Mesenchymal stem cell (in vitro differentiated cells and primary cell): ENCODE measurements around the gene NFE2L2.
A peak's percentile ranks its signal among the peaks of the same experiment; 100 is the strongest.

ENCODE experiments used
- DNase-seq: peaks from one replicate; pipeline ENCODE4 v3.0.0-alpha.2; 2013
- H2AFZ ChIP-seq: one replicate; pipeline ENCODE4 v1.6.1; 2013; ENCODE audit warnings: low read depth, mild to moderate bottlenecking, control low read depth, inconsistent platforms, low read length, moderate library complexity
- H2AK5ac ChIP-seq: 2 replicates; pipeline ENCODE4 v1.6.1; 2013; ENCODE audit warnings: low read length, moderate library complexity, mild to moderate bottlenecking, inconsistent platforms; ENCODE audit not compliant: severe bottlenecking
- H2BK120ac ChIP-seq: one replicate; pipeline ENCODE4 v1.6.1; 2013; ENCODE audit warnings: low read depth, mild to moderate bottlenecking, inconsistent platforms, low read length, moderate library complexity
- H2BK12ac ChIP-seq, 2 experiments: one replicate each; pipeline ENCODE4 v1.6.1; 2013; ENCODE audit warnings: inconsistent platforms in 2 of 2, low read length in 2 of 2, mild to moderate bottlenecking in 2 of 2, moderate library complexity in 2 of 2, control low read depth in 1 of 2
- H2BK15ac ChIP-seq: one replicate; pipeline ENCODE4 v1.6.1; 2013; ENCODE audit warnings: mild to moderate bottlenecking, low read depth, inconsistent platforms; ENCODE audit not compliant: poor library complexity, severe bottlenecking
- H2BK5ac ChIP-seq: 2 replicates; pipeline ENCODE4 v1.6.1; 2013; ENCODE audit warnings: low read depth, mild to moderate bottlenecking, low read length, control low read depth, inconsistent platforms; ENCODE audit not compliant: poor library complexity, severe bottlenecking
- H3K14ac ChIP-seq, 2 experiments: one replicate each; pipeline ENCODE4 v1.6.1; 2013; ENCODE audit warnings: inconsistent platforms in 2 of 2, low read length in 2 of 2, control low read depth in 1 of 2, mild to moderate bottlenecking in 1 of 2, moderate library complexity in 1 of 2
- H3K18ac ChIP-seq, 2 experiments: one replicate each; pipeline ENCODE4 v1.6.1; 2013; ENCODE audit warnings: inconsistent platforms in 2 of 2, low read length in 2 of 2, control low read depth in 1 of 2, low read depth in 1 of 2, mild to moderate bottlenecking in 1 of 2
- H3K23ac ChIP-seq, 2 experiments: one replicate each; pipeline ENCODE4 v1.6.1; 2013; ENCODE audit warnings: inconsistent platforms in 2 of 2, low read length in 2 of 2, mild to moderate bottlenecking in 2 of 2, moderate library complexity in 2 of 2, control low read depth in 1 of 2
- H3K27ac ChIP-seq: 2 replicates; pipeline ENCODE4 v1.5.1; 2013; ENCODE audit warnings: mild to moderate bottlenecking, moderate library complexity, low read length, control low read depth, inconsistent platforms; ENCODE audit not compliant: poor library complexity, severe bottlenecking
- H3K27me3 ChIP-seq, 2 experiments: 2 replicates each; pipeline versions ENCODE4 v1.6.1 to v1.7.0; 2013; ENCODE audit warnings: low read length in 2 of 2, mild to moderate bottlenecking in 2 of 2, moderate library complexity in 2 of 2, control low read depth in 1 of 2, inconsistent platforms in 1 of 2; ENCODE audit not compliant: control insufficient read depth in 1 of 2, insufficient read depth in 1 of 2
- H3K36me3 ChIP-seq, 2 experiments: 2 replicates each; pipeline versions ENCODE4 v1.6.1 to v1.7.0; 2013; ENCODE audit warnings: low read length in 2 of 2, control low read depth in 1 of 2, inconsistent platforms in 1 of 2, low read depth in 1 of 2, mild to moderate bottlenecking in 1 of 2; ENCODE audit not compliant: insufficient read depth in 2 of 2, control insufficient read depth in 1 of 2
- H3K4ac ChIP-seq, 2 experiments: one replicate each; pipeline ENCODE4 v1.6.1; 2013; ENCODE audit warnings: inconsistent platforms in 2 of 2, low read length in 2 of 2, mild to moderate bottlenecking in 2 of 2, moderate library complexity in 2 of 2, control low read depth in 1 of 2, low read depth in 1 of 2
- H3K4me1 ChIP-seq: 2 replicates; pipeline ENCODE4 v1.6.1; 2013; ENCODE audit warnings: low read depth, low read length, control low read depth; ENCODE audit not compliant: control insufficient read depth, insufficient read depth
- H3K4me2 ChIP-seq: 2 replicates; pipeline ENCODE4 v1.6.1; 2013; ENCODE audit warnings: low read length, mild to moderate bottlenecking, inconsistent platforms; ENCODE audit not compliant: poor library complexity, severe bottlenecking
- H3K4me3 ChIP-seq, 2 experiments: 2 replicates each; pipeline versions ENCODE4 v1.5.1 to v1.7.0; 2013; ENCODE audit warnings: low read length in 2 of 2, mild to moderate bottlenecking in 2 of 2, control low read depth in 1 of 2, low read depth in 1 of 2; ENCODE audit not compliant: insufficient read depth in 1 of 2
- H3K79me1 ChIP-seq: replicated peaks from 2 replicates; pipeline ENCODE4 v1.6.1; 2013; ENCODE audit warnings: mild to moderate bottlenecking, control low read depth, low read length, inconsistent platforms; ENCODE audit not compliant: poor library complexity, severe bottlenecking
- H3K9ac ChIP-seq: 2 replicates; pipeline ENCODE4 v1.7.0; 2013; ENCODE audit warnings: mild to moderate bottlenecking, low read length, moderate library complexity
- H3K9me3 ChIP-seq: 2 replicates; pipeline ENCODE4 v1.7.0; 2013; ENCODE audit warnings: mild to moderate bottlenecking, low read length; ENCODE audit not compliant: control insufficient read depth
- H4K8ac ChIP-seq: one replicate; pipeline ENCODE4 v1.6.1; 2013; ENCODE audit warnings: inconsistent platforms, mild to moderate bottlenecking, low read length, moderate library complexity
- H4K91ac ChIP-seq: one replicate; pipeline ENCODE4 v1.6.1; 2013; ENCODE audit warnings: mild to moderate bottlenecking, low read length, inconsistent platforms
- WGBS: methylation state at CpG from one replicate; pipeline ENCODE4 v1.1.7; 2013; ENCODE audit warnings: mixed read lengths; 5-methylcytosine and 5-hydroxymethylcytosine counted together

The NFE2L2 gene

GRCh38 chr2:177298191-177298590 lies 33.7 kb upstream of the NFE2L2 start:
- no peaks in the 10 kb centered on the region for H3K36me3 ChIP-seq
- no peak overlapping the region for H4K8ac ChIP-seq
- no peak for DNase-seq
- H3K4me1 ChIP-seq = no peaks in the 10 kb centered on the region
- H3K9ac ChIP-seq = no peak overlapping the region
- H2BK5ac ChIP-seq = no peak overlapping the region
- no peak overlapping the region for H2BK120ac ChIP-seq
- H3K18ac ChIP-seq = no peak overlapping the region
- H3K9me3 ChIP-seq = no peaks in the 10 kb centered on the region
- no peak overlapping the region for H3K23ac ChIP-seq
- H3K4me2 ChIP-seq = no peak overlapping the region
- no peak overlapping the region for H4K91ac ChIP-seq
- H2AFZ ChIP-seq = no peak overlapping the region
- H2BK12ac ChIP-seq = no peak overlapping the region
- H3K79me1 ChIP-seq = no peaks in the 10 kb centered on the region
- no peak overlapping the region for H3K27ac ChIP-seq
- no peak overlapping the region for H2AK5ac ChIP-seq
- H3K27me3 ChIP-seq = no peaks in the 10 kb centered on the region
- H3K14ac ChIP-seq = no peak overlapping the region
- 84% methylated on average over 5 of the region's 6 CpGs for WGBS
- no peak overlapping the region for H3K4ac ChIP-seq
- H3K4me3 ChIP-seq = no peak overlapping the region
- no peak overlapping the region for H2BK15ac ChIP-seq

- no peaks in the 10 kb centered on the region for H3K79me1 ChIP-seq
- peak overlapping the region in 1 of 2 experiments; percentile 58 for H3K4me3 ChIP-seq
- no peak overlapping the region for H3K23ac ChIP-seq
- H4K91ac ChIP-seq = no peak overlapping the region
- peak overlapping the region; percentile 77 for H3K9ac ChIP-seq
- DNase-seq = peak; percentile 32
- no peak overlapping the region for H2BK15ac ChIP-seq
- no peak overlapping the region for H2BK12ac ChIP-seq
- no peaks in the 10 kb centered on the region for H3K36me3 ChIP-seq
- no peak overlapping the region for H3K14ac ChIP-seq
- no peak overlapping the region for H3K27ac ChIP-seq
- H4K8ac ChIP-seq = no peak overlapping the region
- no peaks in the 10 kb centered on the region for H3K9me3 ChIP-seq
- H2AK5ac ChIP-seq = no peak overlapping the region
- H3K4me1 ChIP-seq = no peaks in the 10 kb centered on the region
- H3K18ac ChIP-seq = peak overlapping the region in 1 of 2 experiments; percentile 9
- no peaks in the 10 kb centered on the region for H3K27me3 ChIP-seq
- 100% methylated on average over 1 of the region's 3 CpGs for WGBS
- no peak overlapping the region for H2BK120ac ChIP-seq
- H2BK5ac ChIP-seq = no peak overlapping the region
- H3K4ac ChIP-seq = no peak overlapping the region
- H2AFZ ChIP-seq = no peak overlapping the region
- H3K4me2 ChIP-seq = no peak overlapping the region
These were observed 31.5 kb upstream of the NFE2L2 start for GRCh38 chr2:177296040-177296439.

GRCh38 chr2:177295484-177295883 lies 31.0 kb upstream of the NFE2L2 start:
- WGBS = 27% methylated on average over 2 of the region's 3 CpGs
- H2BK15ac ChIP-seq = no peak overlapping the region
- peak; percentile 21 for DNase-seq

GRCh38 chr2:177291701-177292100 lies 27.2 kb upstream of the NFE2L2 start:
- Histone ChIP-seq H2AK5ac (no peak overlapping the region), H3K4me2 (no peak overlapping the region), H3K4me1 (no peaks in the 10 kb centered on the region), H3K4ac (no peak overlapping the region), H3K4me3 (no peak overlapping the region), H3K18ac (no peak overlapping the region), H3K9me3 (no peaks in the 10 kb centered on the region), H2BK15ac (no peak overlapping the region), H2BK120ac (no peak overlapping the region), H3K27ac (no peak overlapping the region), H4K8ac (no peak overlapping the region), H2AFZ (no peak overlapping the region), H3K9ac (no peak overlapping the region), H3K14ac (no peak overlapping the region), H2BK12ac (no peak overlapping the region), H4K91ac (no peak overlapping the region), H3K27me3 (no peaks in the 10 kb centered on the region), H3K23ac (no peak overlapping the region), H2BK5ac (no peak overlapping the region), H3K79me1 (no peaks in the 10 kb centered on the region), H3K36me3 (no peaks in the 10 kb centered on the region)
- DNase-seq = no peak
- 97% methylated on average over 4 of the region's 4 CpGs for WGBS

More at GRCh38 chr2:177295484-177295883, 31.0 kb upstream of the NFE2L2 start:
- Histone ChIP-seq H4K8ac (no peak overlapping the region), H2AFZ (no peak overlapping the region), H2BK120ac (no peak overlapping the region), H3K4me3 (peak overlapping the region in 1 of 2 experiments; percentile 58), H2AK5ac (no peak overlapping the region), H3K14ac (no peak overlapping the region), H3K27me3 (no peaks in the 10 kb centered on the region), H3K18ac (no peak overlapping the region), H4K91ac (no peak overlapping the region), H3K4me1 (no peaks in the 10 kb centered on the region), H3K9ac (peak overlapping the region; percentile 77), H3K4me2 (no peak overlapping the region), H3K79me1 (no peaks in the 10 kb centered on the region), H3K36me3 (no peaks in the 10 kb centered on the region), H2BK5ac (no peak overlapping the region), H3K23ac (no peak overlapping the region), H3K27ac (no peak overlapping the region), H2BK12ac (no peak overlapping the region), H3K4ac (no peak overlapping the region), H3K9me3 (no peaks in the 10 kb centered on the region)
